GM23338 (cell line): Measurements from ENCODE around the gene TENT4B. TPM values are rescaled to one million over a fixed set of nuclear protein-coding genes. Genes with fewer than 3 reads are reported as not detected.

Experiments used
- ATAC-seq: fragments of 200-7000 bp; cut with Tn5 transposase; 3 replicates; pipeline ENCODE4 v1.9.1; 2020
- DNase-seq: peaks from one replicate; pipeline ENCODE4 v3.0.0-alpha.2; 2015; ENCODE audit warnings: low spot score
- H2AFZ ChIP-seq: fragments of 200-600 bp; sonication (generic); 2 replicates; pipeline ENCODE4 v1.8.0; 2016; ENCODE audit warnings: antibody characterized with exemption, mild to moderate bottlenecking, moderate library complexity
- H3F3A ChIP-seq: fragments of 200-600 bp; sonication (generic); replicated peaks from 2 replicates; pipeline ENCODE4 v1.8.0; 2017; ENCODE audit warnings: antibody characterized with exemption, mixed run types, low read depth
- H3K27ac ChIP-seq: fragments of 200-600 bp; sonication (generic); 2 replicates; pipeline ENCODE4 v1.6.1; 2016; ENCODE audit warnings: low read depth
- H3K27me3 ChIP-seq: fragments of 200-600 bp; sonication (generic); 2 replicates; pipeline ENCODE4 v1.8.0; 2016; ENCODE audit warnings: mild to moderate bottlenecking, mixed run types, moderate library complexity; ENCODE audit not compliant: insufficient read depth
- H3K36me3 ChIP-seq: fragments of 200-600 bp; sonication (generic); 2 replicates; pipeline ENCODE4 v1.8.0; 2016; ENCODE audit warnings: mild to moderate bottlenecking; ENCODE audit not compliant: insufficient read depth
- H3K4me1 ChIP-seq: fragments of 200-600 bp; sonication (generic); 2 replicates; pipeline ENCODE4 v1.8.0; 2016; ENCODE audit warnings: mild to moderate bottlenecking, moderate library complexity; ENCODE audit not compliant: insufficient read depth
- H3K4me2 ChIP-seq: fragments of 200-600 bp; sonication (generic); 2 replicates; pipeline ENCODE4 v1.7.1; 2017; ENCODE audit warnings: mixed run types
- H3K4me3 ChIP-seq: fragments of 200-600 bp; sonication (generic); 2 replicates; pipeline ENCODE4 v1.6.1; 2016; ENCODE audit warnings: mixed run types
- H3K79me2 ChIP-seq: fragments of 200-600 bp; sonication (generic); replicated peaks from 2 replicates; pipeline ENCODE4 v1.8.0; 2017; ENCODE audit warnings: mild to moderate bottlenecking; ENCODE audit not compliant: insufficient read depth
- H3K9me2 ChIP-seq: fragments of 200-600 bp; sonication (generic); 2 replicates; pipeline ENCODE4 v1.8.0; 2017; ENCODE audit not compliant: insufficient read depth
- H4K20me1 ChIP-seq: fragments of 200-600 bp; sonication (generic); replicated peaks from 2 replicates; pipeline ENCODE4 v1.8.0; 2017; ENCODE audit warnings: mild to moderate bottlenecking; ENCODE audit not compliant: insufficient read depth
- H3K27ac Mint-ChIP-seq: 2 replicates; pipeline ENCODE4 v1.8.0; 2020; ENCODE audit warnings: inconsistent platforms, mild to moderate bottlenecking, moderate library complexity, mixed read lengths
- H3K27me3 Mint-ChIP-seq: 3 replicates; pipeline ENCODE4 v1.8.0; 2022; ENCODE audit warnings: low read depth, mild to moderate bottlenecking, moderate library complexity, mixed read lengths, inconsistent platforms; ENCODE audit not compliant: insufficient read depth, poor library complexity
- H3K36me3 Mint-ChIP-seq: 3 replicates; pipeline ENCODE4 v1.8.0; 2021; ENCODE audit warnings: low read depth, mild to moderate bottlenecking, inconsistent platforms, moderate library complexity, mixed read lengths
- H3K4me1 Mint-ChIP-seq: 3 replicates; pipeline ENCODE4 v1.8.0; 2020; ENCODE audit warnings: mild to moderate bottlenecking, inconsistent platforms, mixed read lengths
- H3K4me3 Mint-ChIP-seq: 3 replicates; pipeline ENCODE4 v1.8.0; 2021; ENCODE audit warnings: moderate library complexity, mild to moderate bottlenecking, inconsistent platforms, mixed read lengths
- H3K9me3 Mint-ChIP-seq: 3 replicates; pipeline ENCODE4 v1.8.0; 2020; ENCODE audit warnings: moderate library complexity, mild to moderate bottlenecking, inconsistent platforms, mixed read lengths
- CREB1 ChIP-seq: fragments of 250-450 bp; sonication (Bioruptor Pico); IDR thresholded peaks from 2 replicates; pipeline ENCODE4 v1.5.0; 2020; ENCODE audit warnings: low read depth, mild to moderate bottlenecking, moderate library complexity
- EZH2 ChIP-seq: fragments of 200-600 bp; sonication (generic); IDR thresholded peaks from one replicate; pipeline ENCODE4 v1.8.0; 2017; ENCODE audit warnings: antibody characterized with exemption, mild to moderate bottlenecking, low read depth; ENCODE audit not compliant: unreplicated experiment
- EZH2phosphoT487 ChIP-seq: fragments of 200-600 bp; sonication (generic); IDR thresholded peaks from one replicate; pipeline ENCODE4 v1.8.1; 2018; ENCODE audit warnings: antibody characterized with exemption; ENCODE audit not compliant: unreplicated experiment
- JUNB ChIP-seq: IDR thresholded peaks from one replicate; pipeline ENCODE4 v1.6.1; 2016; ENCODE audit warnings: antibody characterized with exemption; ENCODE audit not compliant: unreplicated experiment
- NANOG ChIP-seq: IDR thresholded peaks from 2 replicates; pipeline ENCODE4 v1.6.1; 2016; ENCODE audit warnings: antibody characterized with exemption, borderline replicate concordance
- POLR2AphosphoS5 ChIP-seq: IDR thresholded peaks from 2 replicates; pipeline ENCODE4 v1.6.1; 2016; ENCODE audit warnings: antibody characterized with exemption, low read depth
- STAT1 ChIP-seq: IDR thresholded peaks from one replicate; pipeline ENCODE4 v1.6.1; 2016; ENCODE audit warnings: antibody characterized with exemption; ENCODE audit not compliant: unreplicated experiment
- ZNF114 ChIP-seq: fragments of 250-450 bp; sonication (Bioruptor Pico); IDR thresholded peaks from 2 replicates; pipeline ENCODE4 v1.5.0; 2020; ENCODE audit warnings: mild to moderate bottlenecking, moderate library complexity
- ZNF331 ChIP-seq: fragments of 250-450 bp; sonication (Bioruptor Pico); IDR thresholded peaks from 2 replicates; pipeline ENCODE4 v1.5.0; 2020; ENCODE audit warnings: low read depth, mild to moderate bottlenecking, moderate library complexity
- polyA plus RNA-seq: library from polyadenylated mRNA; unstranded; fragments of >200 nt; fragmentation: Nextera tagmentation; extraction: Ambion mirVana; gene quantifications from 2 replicates; pipeline ENCODE4 v1.2.1, GENCODE V29; 2016
- total RNA-seq: library from RNA; depleted of rRNA; stranded (reverse); fragments of >200 nt; shearing (Covaris generic); gene quantifications from 2 replicates; pipeline ENCODE4 v1.2.3, GENCODE V29; 2014
- TF ChIP-seq, protein P1 (sequence below): IDR thresholded peaks from one replicate; pipeline ENCODE4 v1.6.1; 2018; ENCODE audit warnings: antibody characterized with exemption; ENCODE audit not compliant: unreplicated experiment
- TF ChIP-seq, protein P2 (sequence below): fragments of 250-450 bp; sonication (Bioruptor Pico); IDR thresholded peaks from 2 replicates; pipeline ENCODE4 v1.5.0; 2020; ENCODE audit warnings: mild to moderate bottlenecking, moderate library complexity
- TF ChIP-seq, protein P3 (sequence below), 2 experiments: fragments of 200-600 bp in 1 of 2; sonication (generic) in 1 of 2; conservative IDR thresholded peaks; 2 replicates each; pipeline versions ENCODE4 v1.5.1 to v1.6.1; 2016 to 2017; ENCODE audit warnings: antibody characterized with exemption in 2 of 2, low read depth in 2 of 2, mild to moderate bottlenecking in 2 of 2, moderate library complexity in 1 of 2
- TF ChIP-seq, protein P4 (sequence below): IDR thresholded peaks from 2 replicates; pipeline ENCODE4 v1.6.1; 2016; ENCODE audit warnings: antibody characterized with exemption

The TENT4B gene
- total and polyA plus RNA-seq, 2 experiments from 2014 or later = 17.6 to 21.3 TPM

DNA sequence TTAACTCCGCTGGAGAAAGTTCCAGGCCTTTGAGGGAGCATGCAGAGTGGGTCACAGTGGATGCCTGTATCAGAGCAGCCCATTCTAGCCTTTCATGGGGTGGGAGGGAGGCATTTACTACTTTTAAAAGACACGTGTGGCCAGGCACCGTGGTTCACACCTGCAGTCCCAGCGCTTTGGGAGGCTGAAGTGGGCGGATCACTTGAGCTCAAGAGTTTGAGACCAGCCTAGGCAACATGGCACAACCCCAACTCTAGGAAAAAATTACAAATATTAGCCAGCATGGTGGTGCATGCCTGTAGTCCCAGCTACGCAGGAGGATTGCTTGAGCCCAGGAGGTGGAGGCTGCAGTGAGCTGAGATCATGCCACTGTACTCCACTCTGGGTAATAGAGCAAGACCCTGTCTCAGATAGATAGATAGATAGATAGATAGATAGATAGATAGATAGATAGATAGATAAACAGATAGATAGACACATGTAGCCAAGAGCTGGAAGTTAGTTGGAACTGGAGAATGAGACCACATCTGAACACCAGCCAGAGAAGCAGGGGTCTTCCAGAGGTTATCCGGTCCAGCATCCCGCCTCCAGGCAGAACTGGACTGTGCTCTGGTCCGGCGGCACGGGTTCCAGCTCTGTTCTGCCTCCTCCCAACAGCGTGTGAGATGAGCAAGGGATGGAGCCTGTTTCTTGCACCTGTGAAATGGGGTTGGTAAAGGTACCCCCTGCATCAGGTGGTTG is 116.8 kb downstream of the TENT4B start:
- no peak overlapping the region for H3K27ac Mint-ChIP-seq
- no peak overlapping the region for H3K27ac ChIP-seq
- TF ChIP-seq, protein P1, sequence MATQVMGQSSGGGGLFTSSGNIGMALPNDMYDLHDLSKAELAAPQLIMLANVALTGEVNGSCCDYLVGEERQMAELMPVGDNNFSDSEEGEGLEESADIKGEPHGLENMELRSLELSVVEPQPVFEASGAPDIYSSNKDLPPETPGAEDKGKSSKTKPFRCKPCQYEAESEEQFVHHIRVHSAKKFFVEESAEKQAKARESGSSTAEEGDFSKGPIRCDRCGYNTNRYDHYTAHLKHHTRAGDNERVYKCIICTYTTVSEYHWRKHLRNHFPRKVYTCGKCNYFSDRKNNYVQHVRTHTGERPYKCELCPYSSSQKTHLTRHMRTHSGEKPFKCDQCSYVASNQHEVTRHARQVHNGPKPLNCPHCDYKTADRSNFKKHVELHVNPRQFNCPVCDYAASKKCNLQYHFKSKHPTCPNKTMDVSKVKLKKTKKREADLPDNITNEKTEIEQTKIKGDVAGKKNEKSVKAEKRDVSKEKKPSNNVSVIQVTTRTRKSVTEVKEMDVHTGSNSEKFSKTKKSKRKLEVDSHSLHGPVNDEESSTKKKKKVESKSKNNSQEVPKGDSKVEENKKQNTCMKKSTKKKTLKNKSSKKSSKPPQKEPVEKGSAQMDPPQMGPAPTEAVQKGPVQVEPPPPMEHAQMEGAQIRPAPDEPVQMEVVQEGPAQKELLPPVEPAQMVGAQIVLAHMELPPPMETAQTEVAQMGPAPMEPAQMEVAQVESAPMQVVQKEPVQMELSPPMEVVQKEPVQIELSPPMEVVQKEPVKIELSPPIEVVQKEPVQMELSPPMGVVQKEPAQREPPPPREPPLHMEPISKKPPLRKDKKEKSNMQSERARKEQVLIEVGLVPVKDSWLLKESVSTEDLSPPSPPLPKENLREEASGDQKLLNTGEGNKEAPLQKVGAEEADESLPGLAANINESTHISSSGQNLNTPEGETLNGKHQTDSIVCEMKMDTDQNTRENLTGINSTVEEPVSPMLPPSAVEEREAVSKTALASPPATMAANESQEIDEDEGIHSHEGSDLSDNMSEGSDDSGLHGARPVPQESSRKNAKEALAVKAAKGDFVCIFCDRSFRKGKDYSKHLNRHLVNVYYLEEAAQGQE = no peak
- no peak for TF ChIP-seq STAT1
- TF ChIP-seq, protein P2, sequence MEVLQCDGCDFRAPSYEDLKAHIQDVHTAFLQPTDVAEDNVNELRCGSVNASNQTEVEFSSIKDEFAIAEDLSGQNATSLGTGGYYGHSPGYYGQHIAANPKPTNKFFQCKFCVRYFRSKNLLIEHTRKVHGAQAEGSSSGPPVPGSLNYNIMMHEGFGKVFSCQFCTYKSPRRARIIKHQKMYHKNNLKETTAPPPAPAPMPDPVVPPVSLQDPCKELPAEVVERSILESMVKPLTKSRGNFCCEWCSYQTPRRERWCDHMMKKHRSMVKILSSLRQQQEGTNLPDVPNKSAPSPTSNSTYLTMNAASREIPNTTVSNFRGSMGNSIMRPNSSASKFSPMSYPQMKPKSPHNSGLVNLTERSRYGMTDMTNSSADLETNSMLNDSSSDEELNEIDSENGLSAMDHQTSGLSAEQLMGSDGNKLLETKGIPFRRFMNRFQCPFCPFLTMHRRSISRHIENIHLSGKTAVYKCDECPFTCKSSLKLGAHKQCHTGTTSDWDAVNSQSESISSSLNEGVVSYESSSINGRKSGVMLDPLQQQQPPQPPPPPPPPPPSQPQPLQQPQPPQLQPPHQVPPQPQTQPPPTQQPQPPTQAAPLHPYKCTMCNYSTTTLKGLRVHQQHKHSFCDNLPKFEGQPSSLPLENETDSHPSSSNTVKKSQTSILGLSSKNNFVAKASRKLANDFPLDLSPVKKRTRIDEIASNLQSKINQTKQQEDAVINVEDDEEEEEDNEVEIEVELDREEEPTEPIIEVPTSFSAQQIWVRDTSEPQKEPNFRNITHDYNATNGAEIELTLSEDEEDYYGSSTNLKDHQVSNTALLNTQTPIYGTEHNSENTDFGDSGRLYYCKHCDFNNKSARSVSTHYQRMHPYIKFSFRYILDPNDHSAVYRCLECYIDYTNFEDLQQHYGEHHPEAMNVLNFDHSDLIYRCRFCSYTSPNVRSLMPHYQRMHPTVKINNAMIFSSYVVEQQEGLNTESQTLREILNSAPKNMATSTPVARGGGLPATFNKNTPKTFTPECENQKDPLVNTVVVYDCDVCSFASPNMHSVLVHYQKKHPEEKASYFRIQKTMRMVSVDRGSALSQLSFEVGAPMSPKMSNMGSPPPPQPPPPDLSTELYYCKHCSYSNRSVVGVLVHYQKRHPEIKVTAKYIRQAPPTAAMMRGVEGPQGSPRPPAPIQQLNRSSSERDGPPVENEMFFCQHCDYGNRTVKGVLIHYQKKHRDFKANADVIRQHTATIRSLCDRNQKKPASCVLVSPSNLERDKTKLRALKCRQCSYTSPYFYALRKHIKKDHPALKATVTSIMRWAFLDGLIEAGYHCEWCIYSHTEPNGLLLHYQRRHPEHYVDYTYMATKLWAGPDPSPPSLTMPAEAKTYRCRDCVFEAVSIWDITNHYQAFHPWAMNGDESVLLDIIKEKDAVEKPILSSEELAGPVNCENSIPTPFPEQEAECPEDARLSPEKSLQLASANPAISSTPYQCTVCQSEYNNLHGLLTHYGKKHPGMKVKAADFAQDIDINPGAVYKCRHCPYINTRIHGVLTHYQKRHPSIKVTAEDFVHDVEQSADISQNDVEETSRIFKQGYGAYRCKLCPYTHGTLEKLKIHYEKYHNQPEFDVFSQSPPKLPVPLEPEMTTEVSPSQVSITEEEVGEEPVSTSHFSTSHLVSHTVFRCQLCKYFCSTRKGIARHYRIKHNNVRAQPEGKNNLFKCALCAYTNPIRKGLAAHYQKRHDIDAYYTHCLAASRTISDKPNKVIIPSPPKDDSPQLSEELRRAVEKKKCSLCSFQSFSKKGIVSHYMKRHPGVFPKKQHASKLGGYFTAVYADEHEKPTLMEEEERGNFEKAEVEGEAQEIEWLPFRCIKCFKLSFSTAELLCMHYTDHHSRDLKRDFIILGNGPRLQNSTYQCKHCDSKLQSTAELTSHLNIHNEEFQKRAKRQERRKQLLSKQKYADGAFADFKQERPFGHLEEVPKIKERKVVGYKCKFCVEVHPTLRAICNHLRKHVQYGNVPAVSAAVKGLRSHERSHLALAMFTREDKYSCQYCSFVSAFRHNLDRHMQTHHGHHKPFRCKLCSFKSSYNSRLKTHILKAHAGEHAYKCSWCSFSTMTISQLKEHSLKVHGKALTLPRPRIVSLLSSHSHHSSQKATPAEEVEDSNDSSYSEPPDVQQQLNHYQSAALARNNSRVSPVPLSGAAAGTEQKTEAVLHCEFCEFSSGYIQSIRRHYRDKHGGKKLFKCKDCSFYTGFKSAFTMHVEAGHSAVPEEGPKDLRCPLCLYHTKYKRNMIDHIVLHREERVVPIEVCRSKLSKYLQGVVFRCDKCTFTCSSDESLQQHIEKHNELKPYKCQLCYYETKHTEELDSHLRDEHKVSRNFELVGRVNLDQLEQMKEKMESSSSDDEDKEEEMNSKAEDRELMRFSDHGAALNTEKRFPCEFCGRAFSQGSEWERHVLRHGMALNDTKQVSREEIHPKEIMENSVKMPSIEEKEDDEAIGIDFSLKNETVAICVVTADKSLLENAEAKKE (CRISPR knock-in tag) = no peak
- TF ChIP-seq, protein P3, sequence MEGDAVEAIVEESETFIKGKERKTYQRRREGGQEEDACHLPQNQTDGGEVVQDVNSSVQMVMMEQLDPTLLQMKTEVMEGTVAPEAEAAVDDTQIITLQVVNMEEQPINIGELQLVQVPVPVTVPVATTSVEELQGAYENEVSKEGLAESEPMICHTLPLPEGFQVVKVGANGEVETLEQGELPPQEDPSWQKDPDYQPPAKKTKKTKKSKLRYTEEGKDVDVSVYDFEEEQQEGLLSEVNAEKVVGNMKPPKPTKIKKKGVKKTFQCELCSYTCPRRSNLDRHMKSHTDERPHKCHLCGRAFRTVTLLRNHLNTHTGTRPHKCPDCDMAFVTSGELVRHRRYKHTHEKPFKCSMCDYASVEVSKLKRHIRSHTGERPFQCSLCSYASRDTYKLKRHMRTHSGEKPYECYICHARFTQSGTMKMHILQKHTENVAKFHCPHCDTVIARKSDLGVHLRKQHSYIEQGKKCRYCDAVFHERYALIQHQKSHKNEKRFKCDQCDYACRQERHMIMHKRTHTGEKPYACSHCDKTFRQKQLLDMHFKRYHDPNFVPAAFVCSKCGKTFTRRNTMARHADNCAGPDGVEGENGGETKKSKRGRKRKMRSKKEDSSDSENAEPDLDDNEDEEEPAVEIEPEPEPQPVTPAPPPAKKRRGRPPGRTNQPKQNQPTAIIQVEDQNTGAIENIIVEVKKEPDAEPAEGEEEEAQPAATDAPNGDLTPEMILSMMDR (conservative IDR thresholded peaks at IDR 0.05; ENCODE audit: low read depth in 2 of 2) = no peak
- no peak for TF ChIP-seq NANOG
- no peak for TF ChIP-seq ZNF331 (CRISPR knock-in tag)
- no peak for TF ChIP-seq POLR2AphosphoS5
- TF ChIP-seq EZH2phosphoT487 = no peak
- TF ChIP-seq, protein P4, sequence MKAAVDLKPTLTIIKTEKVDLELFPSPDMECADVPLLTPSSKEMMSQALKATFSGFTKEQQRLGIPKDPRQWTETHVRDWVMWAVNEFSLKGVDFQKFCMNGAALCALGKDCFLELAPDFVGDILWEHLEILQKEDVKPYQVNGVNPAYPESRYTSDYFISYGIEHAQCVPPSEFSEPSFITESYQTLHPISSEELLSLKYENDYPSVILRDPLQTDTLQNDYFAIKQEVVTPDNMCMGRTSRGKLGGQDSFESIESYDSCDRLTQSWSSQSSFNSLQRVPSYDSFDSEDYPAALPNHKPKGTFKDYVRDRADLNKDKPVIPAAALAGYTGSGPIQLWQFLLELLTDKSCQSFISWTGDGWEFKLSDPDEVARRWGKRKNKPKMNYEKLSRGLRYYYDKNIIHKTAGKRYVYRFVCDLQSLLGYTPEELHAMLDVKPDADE = no peak
- TF ChIP-seq ZNF114 = no peak
- no peak for TF ChIP-seq JUNB
- no peak for TF ChIP-seq EZH2
- TF ChIP-seq CREB1 (CRISPR knock-in tag) = no peak
- no peaks in the 10 kb centered on the region for H3K9me3 Mint-ChIP-seq
- H3K27me3 ChIP-seq = no peaks in the 10 kb centered on the region
- H3K36me3 Mint-ChIP-seq = no peaks in the 10 kb centered on the region
- H3K36me3 ChIP-seq = no peaks in the 10 kb centered on the region
- no peak for ATAC-seq
- H3K4me1 ChIP-seq = peaks cover 7% of the 10 kb centered on the region; the same call in 1 of the 2 replicates
- H3K4me1 Mint-ChIP-seq = peaks cover 12% of the 10 kb centered on the region
- peaks cover 9% of the 10 kb centered on the region for H3K27me3 Mint-ChIP-seq
- no peaks in the 10 kb centered on the region for H3K9me2 ChIP-seq
- no peaks in the 10 kb centered on the region for H3K79me2 ChIP-seq
- no peak overlapping the region for H3K4me3 Mint-ChIP-seq
- H3K4me2 ChIP-seq = no peak overlapping the region
- no peak for DNase-seq
- H3K4me3 ChIP-seq = no peak overlapping the region
- no peaks in the 10 kb centered on the region for H4K20me1 ChIP-seq
- no peak overlapping the region for H2AFZ ChIP-seq
- H3F3A ChIP-seq = no peaks in the 10 kb centered on the region
